GM19397 (cell line): ENCODE data around the gene BEST1.
"Not testable (repeated sequence)": the region's sequence is repeated elsewhere in the genome, so short reads cannot be mapped to it uniquely, and the experiment has no call there.

ENCODE experiments used
- ATAC-seq: cut with Tn5 transposase; IDR thresholded peaks from one replicate; pipeline ENCODE4 v1.9.1; 2021; ENCODE audit warnings: mild to moderate bottlenecking, moderate library complexity; ENCODE audit not compliant: unreplicated experiment

BEST1 gene

DNA sequence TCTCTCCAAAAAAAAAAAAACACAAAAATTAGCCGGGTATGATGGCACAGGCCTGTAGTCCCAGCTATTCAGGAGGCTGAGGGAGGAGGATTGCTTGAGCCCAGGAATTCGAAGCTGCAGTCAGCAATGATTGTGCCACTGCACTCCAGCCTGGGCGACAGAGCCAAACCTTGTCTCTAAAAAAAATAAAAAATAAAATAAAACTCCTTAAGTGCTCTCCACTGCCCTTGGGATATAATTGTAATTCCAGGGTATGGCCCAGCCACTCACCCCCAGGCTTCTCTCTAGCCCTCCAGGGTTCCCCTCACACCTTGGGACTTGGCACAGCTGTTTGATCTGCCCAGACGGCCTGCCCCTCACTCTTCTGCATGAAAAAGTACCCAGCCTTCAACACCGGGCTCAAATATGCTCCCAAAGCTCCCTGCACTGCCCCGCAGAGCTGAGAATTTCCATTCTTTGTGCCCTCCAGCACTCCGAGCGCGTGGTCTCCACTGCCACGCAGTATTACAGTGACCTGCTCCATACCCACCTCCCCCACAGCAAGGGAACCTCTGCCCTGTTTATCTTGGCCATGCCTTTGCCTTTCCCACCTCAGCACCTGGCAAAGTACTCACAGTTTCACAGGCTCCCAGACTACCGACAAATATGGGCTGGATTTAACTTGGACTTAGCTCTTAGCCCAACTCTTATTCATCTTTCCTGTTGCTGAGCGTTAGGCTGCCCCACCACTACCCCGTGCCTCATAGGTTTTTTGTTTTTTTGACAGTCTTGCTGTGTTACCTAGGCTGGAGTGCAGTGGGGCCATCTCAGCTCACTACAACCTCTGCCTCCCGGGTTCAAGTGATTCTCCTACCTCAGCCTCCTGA lies 24.8 kb downstream of the BEST1 start:
- no peak for ATAC-seq

DNA sequence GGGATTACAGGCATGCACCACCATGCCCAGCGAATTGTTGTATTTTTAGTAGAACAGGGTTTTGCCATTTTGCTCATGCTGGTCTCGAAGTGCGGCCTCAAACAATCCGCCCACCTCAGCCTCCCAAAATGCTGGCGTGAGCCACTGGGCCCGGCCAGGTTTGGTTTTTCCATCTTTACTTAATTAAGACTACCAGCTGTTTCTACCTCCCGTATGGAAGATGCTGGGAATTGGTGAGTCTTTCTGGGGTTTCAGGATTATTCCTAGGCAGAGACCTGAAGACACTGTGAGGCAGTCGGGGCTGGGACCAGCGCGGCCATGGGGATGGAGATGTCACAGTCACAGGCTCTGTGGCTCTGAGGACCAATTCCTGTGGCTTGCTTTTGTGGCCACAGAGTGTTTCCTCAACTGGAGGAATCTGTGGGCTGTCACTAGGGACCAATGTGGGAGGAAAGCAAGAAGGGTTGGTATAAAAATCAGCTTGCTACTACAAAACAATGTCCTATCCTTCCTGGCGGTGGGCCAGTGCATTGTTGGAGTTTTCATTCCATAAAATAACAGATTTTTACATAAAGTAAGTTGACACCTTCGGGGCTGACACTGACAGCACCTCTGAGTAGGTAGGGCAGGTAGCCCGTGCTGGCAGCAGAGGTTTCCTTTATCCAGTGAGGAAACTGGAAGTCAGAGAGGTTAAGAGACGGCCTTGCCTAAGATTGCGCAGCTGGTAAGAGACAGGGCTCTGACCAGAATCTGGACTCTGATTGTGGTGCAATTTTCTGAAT lies 25.7 kb downstream of the BEST1 start:
- no peak for ATAC-seq

DNA sequence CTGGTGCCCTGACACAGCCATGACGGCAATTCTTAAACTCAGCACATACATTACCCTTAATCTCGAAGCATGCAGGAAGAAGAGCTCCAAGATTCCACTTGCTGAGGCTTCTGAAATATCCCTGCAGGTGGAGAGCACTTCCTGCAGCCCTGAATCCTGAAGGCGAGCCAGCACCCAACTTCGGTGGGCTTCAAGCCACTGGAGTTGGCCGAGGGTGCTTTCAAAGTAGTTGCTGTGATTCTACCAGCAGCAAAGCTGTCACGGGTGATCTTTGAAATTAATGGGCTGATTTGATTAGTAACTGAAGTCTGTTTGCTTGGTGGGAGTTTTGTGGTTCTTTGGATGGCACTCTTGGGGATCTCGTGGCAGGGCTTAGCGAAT lies 26.3 kb downstream of the BEST1 start:
- ATAC-seq = no peak

DNA sequence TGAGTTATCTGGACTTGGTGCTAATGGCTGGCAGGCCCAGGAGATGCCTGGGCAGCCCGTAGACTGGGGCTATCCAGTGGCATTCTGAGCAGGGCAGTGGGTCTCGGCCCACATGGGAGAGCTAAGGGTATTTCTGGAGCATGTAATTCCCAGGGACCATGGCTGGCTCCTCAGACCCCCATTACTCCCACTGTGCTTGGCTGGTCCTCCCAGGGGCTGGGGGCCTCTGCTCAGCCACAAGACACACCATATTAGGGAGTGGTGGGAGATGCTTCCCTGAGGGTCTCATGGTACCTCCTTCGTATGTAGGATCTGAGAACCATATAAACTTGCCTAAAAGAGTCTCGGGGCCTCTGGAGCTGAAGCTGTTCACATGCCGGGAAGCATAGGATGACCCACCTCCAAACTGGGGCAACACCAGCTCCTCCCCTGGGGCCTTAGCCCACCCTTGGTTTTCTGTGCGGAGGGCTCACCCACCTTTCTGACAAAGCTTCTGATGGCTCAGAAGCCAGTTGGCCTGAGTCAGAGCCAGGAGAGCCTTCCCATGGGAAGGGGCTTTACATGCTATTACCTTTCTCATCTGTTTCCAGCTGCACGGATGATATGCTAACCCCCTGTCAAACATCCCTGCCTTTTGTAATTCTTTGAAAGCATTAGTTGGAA lies 26.8 kb downstream of the BEST1 start:
- no peak for ATAC-seq

DNA sequence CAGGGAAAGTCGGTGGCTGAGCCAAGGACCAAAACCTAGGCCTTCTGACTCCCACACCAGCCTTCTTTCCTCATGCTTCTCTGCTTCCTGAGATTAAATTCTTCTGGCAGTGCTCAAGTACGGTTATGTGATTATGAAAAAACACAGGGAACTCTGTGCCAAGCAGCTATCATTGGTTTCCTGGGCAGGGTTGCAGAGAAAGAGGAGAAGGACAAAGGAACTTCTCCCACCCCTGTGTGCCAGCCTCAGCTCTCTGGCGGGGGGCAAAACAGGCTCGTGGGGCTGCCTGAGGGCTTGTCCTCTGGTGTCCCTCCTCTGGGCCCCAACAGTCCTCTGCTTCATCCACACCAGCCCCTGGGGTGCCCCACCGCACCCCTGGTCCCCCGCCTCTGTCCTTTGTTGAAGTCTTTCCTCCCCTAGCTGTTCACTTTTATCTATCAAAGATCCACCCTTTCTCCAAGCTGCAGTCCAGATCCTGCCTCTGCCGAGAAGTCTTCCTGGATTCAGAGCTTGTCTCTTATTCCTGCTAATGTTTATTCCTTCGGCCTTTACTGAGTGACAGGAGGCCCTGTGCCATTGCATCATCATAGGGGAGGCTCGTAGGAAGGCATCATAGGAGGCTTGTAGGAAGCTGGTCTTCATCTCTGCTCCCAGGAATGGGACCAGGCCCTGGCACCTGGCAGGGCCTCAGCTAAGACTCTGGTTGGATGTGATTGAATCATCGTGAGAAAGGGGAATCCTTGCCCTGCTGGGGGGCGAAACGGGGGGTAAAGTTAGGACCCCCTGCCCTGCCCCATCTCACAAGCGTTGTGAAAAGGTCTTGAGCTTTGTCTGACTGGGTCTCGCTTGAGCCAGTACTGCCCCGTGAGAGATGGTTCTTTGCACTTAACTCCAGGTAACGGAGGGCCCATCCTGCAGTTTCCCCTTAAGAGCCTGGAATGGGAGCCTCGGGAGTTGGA lies 28.8 kb downstream of the BEST1 start:
- no peak for ATAC-seq

DNA sequence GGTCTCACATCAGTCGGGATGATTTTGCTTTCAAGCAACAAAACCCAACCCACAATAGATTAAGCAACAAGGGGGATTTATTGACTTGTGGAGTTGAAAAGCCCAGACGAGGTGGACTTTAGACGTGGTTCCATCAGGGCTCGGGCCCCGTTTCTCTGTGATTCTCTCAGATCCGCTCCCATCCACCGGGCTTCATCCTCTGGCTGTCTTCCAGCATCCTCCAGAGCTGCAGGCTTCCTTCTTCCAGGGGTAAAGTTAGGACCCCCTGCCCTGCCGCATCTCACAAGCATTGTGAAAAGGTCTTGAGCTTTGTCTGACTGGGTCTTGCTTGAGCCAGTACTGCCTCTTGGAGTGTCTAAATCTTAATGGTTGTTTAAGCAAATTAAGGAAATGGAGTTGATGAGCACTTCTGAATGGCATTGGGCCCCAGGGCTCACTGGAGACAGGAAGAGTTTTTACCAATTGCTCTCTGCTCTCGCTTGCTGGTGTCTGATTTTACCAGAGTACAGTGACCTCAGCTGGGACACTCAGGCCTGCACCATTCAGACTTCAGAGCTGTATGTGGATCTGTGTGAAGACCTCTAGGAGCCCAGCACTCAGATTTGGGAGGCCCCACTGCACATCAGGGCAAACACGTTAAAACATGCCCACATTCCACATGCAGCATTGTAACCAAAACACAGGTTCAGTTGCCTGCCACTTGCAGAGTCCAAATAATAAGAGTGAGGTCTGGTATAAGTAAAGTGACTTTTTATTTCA lies 30.8 kb downstream of the BEST1 start:
- no peak for ATAC-seq

DNA sequence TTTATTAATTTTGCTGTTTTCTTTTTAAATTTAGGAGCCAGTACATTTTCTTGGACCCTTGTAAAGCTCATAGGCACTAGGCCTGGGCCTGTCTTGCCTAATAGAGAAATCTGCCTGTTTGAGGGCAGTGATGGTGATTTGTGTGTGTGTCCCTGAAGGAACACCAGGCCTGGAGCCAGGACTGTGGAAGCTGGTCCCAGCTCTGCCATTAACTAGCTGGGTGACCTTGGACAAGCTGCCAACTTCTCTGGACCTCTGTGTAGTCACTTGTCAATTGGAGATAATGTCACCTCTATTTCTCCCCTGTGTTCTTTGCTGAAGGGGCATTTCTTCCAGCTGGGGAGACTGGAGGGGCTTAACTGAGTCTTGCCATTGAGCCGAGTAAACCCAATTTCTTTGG lies 33.3 kb downstream of the BEST1 start:
- no peak for ATAC-seq

DNA sequence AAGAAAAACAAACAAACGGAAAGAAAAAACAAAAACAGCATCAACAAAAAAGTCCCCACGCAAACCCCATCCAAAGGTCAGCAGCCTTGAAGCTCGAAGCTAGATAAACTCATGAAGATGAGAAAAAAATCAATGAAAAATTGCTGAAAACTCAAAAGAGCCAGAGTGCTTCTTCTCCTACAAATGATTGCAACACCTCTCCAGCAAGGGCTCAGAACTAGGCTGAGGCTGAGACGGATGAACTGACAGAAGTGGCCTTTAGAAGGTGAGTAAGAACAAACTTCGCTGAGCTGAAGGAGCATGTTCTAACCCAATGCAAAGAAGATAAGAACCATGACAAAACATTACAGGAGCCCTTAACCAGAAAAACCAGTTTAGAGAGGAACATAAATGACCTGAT lies 35.7 kb downstream of the BEST1 start:
- no peak for ATAC-seq

DNA sequence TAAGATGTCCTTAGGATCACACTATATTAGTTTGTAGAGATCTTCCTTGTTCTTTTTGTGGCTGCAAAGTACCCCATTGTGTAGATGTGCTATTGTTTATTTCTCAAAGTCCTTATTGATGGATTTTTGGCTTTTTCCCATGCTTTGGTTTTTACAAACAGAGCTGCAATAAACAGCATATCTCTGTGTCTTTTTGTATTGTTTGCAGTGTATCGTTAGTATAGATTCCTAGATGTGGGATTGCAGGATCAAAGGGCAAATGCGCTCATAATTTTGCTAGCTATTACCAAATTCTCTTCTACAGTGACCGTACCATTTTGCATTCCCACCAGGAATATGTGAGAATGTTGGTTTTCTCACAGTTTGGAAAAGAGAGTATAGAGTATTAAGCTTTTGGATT lies 44.8 kb downstream of the BEST1 start:
- no peak for ATAC-seq

DNA sequence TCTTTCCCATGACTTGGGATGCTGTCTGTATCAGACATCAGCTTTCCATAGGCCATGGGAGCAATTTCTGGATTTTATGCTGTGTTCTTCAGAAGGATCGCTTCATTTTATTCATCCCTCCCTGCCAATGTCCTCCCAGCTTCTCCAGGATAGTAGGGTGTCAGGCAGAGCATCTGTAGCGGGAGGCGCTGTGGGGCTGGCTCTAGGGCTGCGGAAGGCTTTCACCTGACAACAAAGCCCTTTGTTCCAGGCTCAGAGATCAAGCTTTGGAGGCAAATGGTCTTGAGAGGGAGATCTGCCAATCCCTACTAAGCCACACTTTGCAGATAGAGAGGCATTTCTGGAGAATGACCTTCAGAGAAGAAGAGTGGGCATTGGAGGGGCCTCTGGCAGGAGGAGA lies 46.8 kb downstream of the BEST1 start:
- ATAC-seq = no peak

DNA sequence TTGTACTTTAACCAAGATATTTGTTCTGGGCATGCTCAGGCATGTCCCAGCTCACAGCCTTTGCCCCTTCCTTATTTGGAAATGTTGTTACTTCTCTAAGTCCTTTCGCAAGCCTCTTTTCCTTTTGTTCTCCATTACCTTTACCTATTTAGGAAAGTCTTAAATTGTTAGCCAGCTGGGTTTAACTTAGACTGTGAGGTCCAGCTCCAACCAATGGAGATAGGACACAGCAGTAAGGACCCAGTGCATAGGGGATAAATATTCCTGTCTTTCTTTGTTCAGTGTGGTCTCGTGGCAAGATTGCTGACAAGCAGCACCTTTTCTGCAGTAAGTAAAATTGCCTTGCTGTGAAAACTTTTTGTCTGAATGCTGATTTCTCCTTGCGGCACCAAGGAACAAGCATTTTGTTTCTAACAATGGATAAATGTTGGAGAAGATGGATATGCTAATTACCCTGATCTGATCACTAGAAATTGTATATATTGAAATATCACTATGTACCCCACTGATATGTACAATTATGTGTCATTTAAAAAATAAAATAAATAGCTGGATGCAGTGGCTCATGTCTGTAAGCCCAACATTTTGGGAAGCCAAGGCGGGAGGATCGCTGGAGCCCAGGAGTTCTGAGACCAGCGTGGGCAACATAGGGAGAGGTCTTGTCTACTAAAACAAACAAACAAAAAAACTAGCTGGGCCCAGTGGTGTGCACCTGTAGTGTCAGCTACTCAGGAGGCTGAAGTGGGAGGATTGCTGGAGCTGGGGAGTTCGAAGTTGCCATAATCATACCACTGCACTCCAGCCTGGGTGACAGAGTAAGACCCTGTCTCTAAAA lies 49.2 kb downstream of the BEST1 start:
- no peak for ATAC-seq

DNA sequence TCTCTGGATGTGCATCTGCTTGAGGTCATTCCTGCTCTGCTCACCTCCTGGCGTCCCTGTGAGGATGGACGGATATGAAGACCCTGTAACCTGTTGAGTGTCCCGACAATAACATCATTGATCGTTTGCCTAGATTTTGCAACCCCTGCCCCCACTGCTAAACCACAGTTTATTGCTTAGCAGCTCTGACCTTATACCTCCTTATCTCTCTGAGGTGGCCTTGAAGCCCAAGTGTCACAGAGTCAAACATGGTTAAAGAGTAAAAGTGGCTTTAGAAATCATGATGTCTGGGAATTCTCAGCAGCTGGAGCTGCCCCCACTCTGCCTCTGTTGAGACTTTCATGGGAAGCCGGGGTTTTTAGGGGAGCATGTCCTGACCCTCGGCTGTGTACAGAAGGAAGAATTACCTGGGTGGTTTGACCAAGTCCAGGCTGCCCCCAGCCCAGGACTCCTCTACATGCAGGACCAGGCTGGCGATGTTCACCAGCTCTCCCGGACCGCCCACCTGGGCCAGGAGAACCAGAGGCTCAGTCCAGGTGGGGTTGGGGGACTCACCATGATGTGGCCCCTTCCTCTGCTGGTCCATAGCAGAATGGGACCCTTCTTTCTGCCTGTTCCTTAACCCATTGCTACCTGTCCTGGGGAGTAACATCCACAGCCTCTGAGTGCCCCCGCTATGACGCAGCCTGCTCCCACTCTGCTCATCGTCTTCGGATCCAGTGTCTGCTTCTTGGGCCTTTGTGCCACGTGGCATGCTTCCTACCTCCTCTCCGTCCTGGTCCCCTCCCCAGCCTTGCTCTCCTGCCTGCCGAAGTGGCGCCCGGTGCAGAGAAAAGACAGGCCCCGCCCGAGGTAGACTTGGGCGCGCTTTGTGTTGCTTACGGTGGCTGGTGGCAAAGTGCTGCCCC lies 50.6 kb downstream of the BEST1 start:
- no peak for ATAC-seq

DNA sequence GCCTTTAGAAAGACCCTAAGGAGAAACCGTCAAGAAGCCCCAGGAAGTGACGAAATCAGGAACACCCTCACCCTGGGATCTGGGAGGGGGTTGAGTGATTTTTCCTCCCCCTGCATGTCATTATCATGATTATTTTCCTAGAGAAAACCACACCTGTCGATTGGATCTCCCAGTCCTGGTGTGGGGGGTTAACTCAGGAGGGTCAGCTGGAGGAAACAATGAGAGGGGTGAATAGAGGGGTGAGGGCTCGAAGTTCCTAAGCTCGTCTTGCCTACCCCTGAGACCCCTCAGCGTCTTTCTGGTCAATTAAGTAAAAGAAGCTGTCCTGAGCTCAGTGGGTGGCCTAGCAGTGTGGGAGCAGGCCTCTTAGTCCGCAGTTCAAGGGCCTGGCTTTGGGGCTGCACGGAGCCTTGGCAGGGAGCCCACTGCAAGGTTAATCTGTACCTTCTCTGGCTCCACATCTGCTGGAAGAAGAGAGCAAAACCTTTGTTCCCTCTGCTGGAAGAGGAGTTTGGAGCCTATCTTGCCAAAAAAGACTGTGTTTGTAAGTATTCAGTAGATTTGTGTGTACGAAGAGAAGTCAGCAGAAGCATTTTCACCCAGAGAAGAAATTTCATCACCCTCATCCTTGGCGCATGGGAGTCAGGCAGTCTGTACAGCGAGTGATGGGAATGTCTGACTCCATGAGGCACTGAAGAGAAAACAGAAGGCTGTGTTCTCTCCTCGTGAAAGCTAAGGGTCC lies 51.5 kb downstream of the BEST1 start:
- ATAC-seq = no peak

DNA sequence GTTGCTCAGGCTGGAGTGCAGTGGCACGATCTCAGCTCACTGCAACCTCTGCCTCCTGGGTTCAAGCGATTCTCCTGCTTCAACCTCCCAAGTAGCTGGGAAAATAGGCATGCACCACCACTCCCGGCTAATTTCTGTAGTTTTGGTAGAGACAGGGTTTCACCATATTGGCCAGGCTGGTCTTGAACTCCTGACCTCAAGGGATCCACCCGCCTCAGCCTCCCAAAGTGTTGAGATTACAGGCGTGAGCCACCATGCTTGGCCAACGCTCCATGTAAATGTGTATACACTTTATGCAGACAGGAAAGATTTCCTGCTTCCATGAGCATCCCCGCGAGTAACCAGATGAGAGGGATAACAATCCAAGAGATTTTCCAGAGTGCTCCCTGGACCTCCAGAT lies 52.1 kb downstream of the BEST1 start:
- ATAC-seq = not testable (repeated sequence)

DNA sequence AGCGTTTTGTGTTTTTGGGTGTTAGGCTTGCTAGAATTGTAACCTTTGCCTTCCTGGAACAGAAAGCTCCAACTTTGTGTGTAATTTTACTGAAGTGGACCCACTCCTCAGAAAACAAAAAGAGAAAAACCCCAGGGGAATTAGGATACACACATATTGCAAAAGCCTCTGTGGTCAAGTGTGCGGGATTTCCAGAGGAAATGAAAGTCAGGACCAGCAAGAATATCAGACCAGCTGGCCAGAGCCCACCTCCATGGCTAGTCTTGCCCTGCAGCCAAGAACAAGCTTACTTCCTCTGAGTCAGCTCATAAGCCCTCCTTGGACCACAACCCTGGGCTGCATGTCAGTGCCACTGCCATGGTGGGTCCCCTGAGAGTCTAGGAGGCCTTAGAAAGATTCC lies 54.3 kb downstream of the BEST1 start:
- no peak for ATAC-seq

DNA sequence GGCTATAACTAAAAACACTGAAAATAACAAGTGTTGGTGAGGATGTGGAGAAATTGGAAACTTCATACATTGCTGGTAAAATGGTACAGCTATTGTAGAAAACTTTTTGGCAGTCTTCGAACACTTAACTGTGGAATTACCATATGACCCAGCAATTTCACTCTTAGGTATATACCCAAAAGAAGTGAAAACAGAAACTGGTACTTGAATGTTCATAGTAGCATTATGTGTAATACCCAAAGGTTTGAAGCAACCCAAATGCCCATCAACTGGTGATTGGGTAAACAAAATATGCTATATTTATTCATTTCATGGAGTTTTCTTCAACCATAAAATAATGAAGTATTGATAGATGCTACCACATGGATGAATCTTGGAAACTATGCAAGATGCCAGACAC lies 58.0 kb downstream of the BEST1 start:
- ATAC-seq = no peak

DNA sequence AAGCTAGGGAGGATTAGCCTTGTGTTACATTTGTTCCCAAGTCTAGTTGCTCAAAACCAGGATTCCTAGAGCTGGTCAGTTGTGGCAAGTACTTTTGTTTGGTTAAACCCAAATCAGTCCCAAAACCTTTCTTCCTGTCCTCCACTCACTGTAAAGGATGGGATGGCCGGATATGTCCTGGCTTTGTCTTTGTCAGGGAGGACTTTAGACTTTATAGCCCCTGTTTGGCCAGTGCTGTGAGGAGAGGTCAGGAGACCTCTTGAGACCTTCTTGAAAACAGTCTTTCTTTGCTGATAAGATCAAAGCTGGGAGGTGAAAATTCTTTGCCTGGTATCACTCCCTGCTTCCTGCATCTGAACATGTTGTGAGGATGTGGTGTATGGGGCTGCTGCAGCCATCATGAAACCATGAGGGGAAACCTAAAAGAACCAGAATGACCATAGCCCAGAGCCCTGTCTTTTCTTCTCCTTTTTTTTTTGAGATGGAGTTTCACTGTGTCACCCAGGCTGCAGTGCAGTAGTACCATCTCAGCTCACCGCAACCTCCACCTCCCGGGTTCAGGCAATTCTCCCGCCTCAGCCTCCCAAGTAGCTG lies 60.9 kb downstream of the BEST1 start:
- ATAC-seq = no peak
